ENCODE data around the gene GJA5. TPM values are rescaled to one million over a fixed set of nuclear protein-coding genes. Genes with fewer than 3 reads are reported as not detected.

The GJA5 gene
- not detected in 5 replicates for total RNA-seq (2022; extraction: Qiagen RNA extraction; ENCODE audit: low read depth)

GRCh38 chr1:147760481-147761260 lies at the start of gene GJA5:
GJA5 (minus strand) TSS chr1:147760602; CDS start chr1:147759238, 1,364 bp downstream.

Other genes with a start within 250 kb of the GJA5 start
- 4.5 to 7.1 TPM (median 7.0 TPM) in 5 replicates for gene BCL9, start 219.1 kb downstream of the GJA5 start, total RNA-seq (2022; extraction: Qiagen RNA extraction; ENCODE audit: low read depth)
- 18.0 to 25.2 TPM (median 22.5 TPM) in 5 replicates for gene ACP6, start 90.1 kb downstream of the GJA5 start, total RNA-seq (2022; extraction: Qiagen RNA extraction; ENCODE audit: low read depth)
- not detected in 5 replicates for gene GJA8, start 142.2 kb upstream of the GJA5 start, total RNA-seq (2022; extraction: Qiagen RNA extraction; ENCODE audit: low read depth)
- 3.5 to 5.5 TPM (median 4.1 TPM) in 5 replicates for gene GPR89B, start 167.8 kb upstream of the GJA5 start, total RNA-seq (2022; extraction: Qiagen RNA extraction; ENCODE audit: low read depth)